ENCODE results near the gene TBXAS1. TPM values are rescaled to one million over a fixed set of nuclear protein-coding genes. Genes with fewer than 3 reads are reported as not detected.

The TBXAS1 gene
- total and polyA plus RNA-seq, 2 of the 8 experiments (the other 6 are each of a cell fraction or from before 2014, with no cell fraction given) = 0.86 to 2.1 TPM

DNA sequence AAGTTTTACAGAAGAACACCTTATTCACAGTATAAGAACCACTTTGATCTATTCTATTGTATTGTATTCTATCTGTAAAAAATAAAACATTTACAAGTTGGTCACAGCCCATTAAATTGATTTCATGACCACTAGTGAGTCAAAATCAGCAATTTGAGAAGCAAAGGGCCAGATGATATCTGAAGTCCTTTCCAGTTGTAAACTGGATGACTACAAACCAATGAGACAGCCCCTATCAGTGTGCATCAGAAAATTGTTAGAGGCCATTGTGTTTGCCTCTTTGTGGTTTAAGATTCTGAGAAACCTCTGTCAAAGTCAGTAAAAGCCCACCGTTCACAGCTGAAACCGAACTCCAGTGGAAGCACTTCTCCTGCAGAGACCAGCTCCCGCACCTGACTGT, 54.8 kb downstream of the TBXAS1 start:
- no peak overlapping the region for H3K9ac ChIP-seq (replicated peaks in 1 of 4; ENCODE audit: extremely low read depth in 1 of 4, low read depth in 3 of 4, low read length in 3 of 4)
- H2BK20ac ChIP-seq (ENCODE audit: low read length) = no peak overlapping the region
- H4K20me1 ChIP-seq (replicated peaks in 1 of 2; ENCODE audit: control insufficient read depth in 1 of 2, insufficient read depth in 2 of 2, low read length in 2 of 2) = no peaks in the 10 kb centered on the region
- H2BK5ac ChIP-seq (ENCODE audit: low read depth, low read length) = no peak overlapping the region
- H2BK120ac ChIP-seq (replicated peaks; ENCODE audit: low read depth, low read length) = no peak overlapping the region
- no peak overlapping the region for H3K4ac ChIP-seq (replicated peaks; ENCODE audit: insufficient read length, low read depth, low read length)
- H3K23me2 ChIP-seq (ENCODE audit: low read depth, low read length) = no peaks in the 10 kb centered on the region
- ChIA-PET CTCF (ENCODE audit: partially characterized antibody) (no interaction called here), POLR2A (ENCODE audit: partially characterized antibody) (no interaction called here)
- no peak overlapping the region for H3K4me3 ChIP-seq (ENCODE audit: extremely low read depth in 1 of 4, insufficient read depth in 2 of 4, low read depth in 3 of 4, low read length in 4 of 4)
- no peaks in the 10 kb centered on the region for H3K79me1 ChIP-seq (ENCODE audit: low read depth, low read length)
- no peak overlapping the region for H3K23ac ChIP-seq (ENCODE audit: insufficient read length)
- 87% methylated on average over 3 of the region's 3 CpGs; no CpG with 5 or more reads in 1 of the 2 experiments for WGBS, 2 experiments (ENCODE audit: extremely low coverage in 1 of 2, insufficient coverage in 1 of 2, insufficient read length in 1 of 2, insufficient replicate concordance in 2 of 2, low coverage in 1 of 2, low lambda C conversion rate in 2 of 2, missing lambda C conversion rate in 1 of 2)
- no peak overlapping the region for H3K14ac ChIP-seq (ENCODE audit: insufficient read length)
- H2AFZ ChIP-seq (ENCODE audit: low read length) = no peak overlapping the region
- DNase-seq (ENCODE audit: low read depth in 1 of 2, low spot score in 2 of 2) (no peak), FAIRE-seq (no peak)
- no peak overlapping the region for H3K27ac ChIP-seq (ENCODE audit: low read depth, low read length)
- H2BK15ac ChIP-seq (ENCODE audit: low read length) = no peak overlapping the region
- H3K56ac ChIP-seq (replicated peaks; ENCODE audit: insufficient read length, low read depth, low read length) = no peak overlapping the region
- H2AK5ac ChIP-seq (ENCODE audit: low read depth, low read length) = no peak overlapping the region
- H4K8ac ChIP-seq (ENCODE audit: extremely low read depth, insufficient read depth, low read length) = no peak overlapping the region
- no peak overlapping the region for H3K18ac ChIP-seq (ENCODE audit: extremely low read depth, low read length)
- no peaks in the 10 kb centered on the region for H3K27me3 ChIP-seq (replicated peaks in 1 of 4; ENCODE audit: control insufficient read depth in 3 of 4, extremely low read depth in 1 of 4, insufficient read depth in 3 of 4, low read length in 3 of 4)
- no peak overlapping the region for H4K5ac ChIP-seq (ENCODE audit: insufficient read length, low read depth, low read length)
- no peaks in the 10 kb centered on the region for H3K36me3 ChIP-seq (ENCODE audit: control insufficient read depth in 2 of 4, insufficient read depth in 4 of 4, low read length in 3 of 4)
- H3K4me1 ChIP-seq (replicated peaks in 1 of 4; ENCODE audit: control insufficient read depth in 3 of 4, insufficient read depth in 4 of 4, low read length in 3 of 4) = no peaks in the 10 kb centered on the region
- no peaks in the 10 kb centered on the region for H3K79me2 ChIP-seq (ENCODE audit: control insufficient read depth in 1 of 2, insufficient read depth in 2 of 2, low read length in 2 of 2)
- H2BK12ac ChIP-seq (ENCODE audit: low read depth, low read length) = no peak overlapping the region
- TF ChIP-seq CBX5 (IDR thresholded peaks at IDR 0.05; ENCODE audit: low read depth, low read length) = no peak
- no peak for TF ChIP-seq JUND (IDR thresholded peaks at IDR 0.05; ENCODE audit: low read length)
- TF ChIP-seq CEBPB (IDR thresholded peaks at IDR 0.05; ENCODE audit: low read depth, low read length) = no peak
- TF ChIP-seq BCL11A (IDR thresholded peaks at IDR 0.05; ENCODE audit: low read depth in 2 of 2, low read length in 2 of 2) = no peak
- no peak overlapping the region for H4K91ac ChIP-seq (replicated peaks; ENCODE audit: insufficient read length, low read length)
- H3K9me3 ChIP-seq (ENCODE audit: insufficient read depth in 2 of 2, low read depth in 1 of 2, low read length in 1 of 2) = no peaks in the 10 kb centered on the region
- no peak overlapping the region for H3K4me2 ChIP-seq (ENCODE audit: insufficient read depth in 1 of 2, low read depth in 2 of 2, low read length in 2 of 2)

Measured in H1 (cell line).